ENCODE results near the gene SNED1.

Gene SNED1

GRCh38 chr2:240997856-240998705 lies at the start of gene SNED1:
SNED1 (plus strand) TSS chr2:240998618; CDS start chr2:240998838, 220 bp downstream.
- in situ Hi-C loops (cut with MboI; ENCODE audit: low sequenced_read_pairs): no loop called here

GRCh38 chr2:240948905-240949790 lies 49.3 kb upstream of the SNED1 start:
- in situ Hi-C loops (cut with MboI; ENCODE audit: low sequenced_read_pairs): no loop called here

- in situ Hi-C loops (cut with MboI; ENCODE audit: low sequenced_read_pairs): no loop called here
These were observed 48.4 kb upstream of the SNED1 start for GRCh38 chr2:240949791-240950705.

GRCh38 chr2:240951045-240951594 lies 47.3 kb upstream of the SNED1 start:
- in situ Hi-C loops (cut with MboI; ENCODE audit: low sequenced_read_pairs): no loop called here

GRCh38 chr2:240952496-240953246 lies 45.7 kb upstream of the SNED1 start:
- in situ Hi-C loops (cut with MboI; ENCODE audit: low sequenced_read_pairs): no loop called here

- in situ Hi-C loops (cut with MboI; ENCODE audit: low sequenced_read_pairs): no loop called here
These were observed 44.7 kb upstream of the SNED1 start for GRCh38 chr2:240953426-240954410.

GRCh38 chr2:240954436-240955305 lies 43.7 kb upstream of the SNED1 start:
- in situ Hi-C loops (cut with MboI; ENCODE audit: low sequenced_read_pairs): no loop called here

- in situ Hi-C loops (cut with MboI; ENCODE audit: low sequenced_read_pairs): no loop called here
These were observed 42.9 kb upstream of the SNED1 start for GRCh38 chr2:240955306-240956170.

- in situ Hi-C loops (cut with MboI; ENCODE audit: low sequenced_read_pairs): no loop called here
These were observed 42.1 kb upstream of the SNED1 start for GRCh38 chr2:240956171-240956934.

GRCh38 chr2:240956935-240957655 lies 41.3 kb upstream of the SNED1 start:
- in situ Hi-C loops (cut with MboI; ENCODE audit: low sequenced_read_pairs): no loop called here

- in situ Hi-C loops (cut with MboI; ENCODE audit: low sequenced_read_pairs): no loop called here
These were observed 40.6 kb upstream of the SNED1 start for GRCh38 chr2:240957656-240958365.

GRCh38 chr2:240958366-240959213 lies 39.8 kb upstream of the SNED1 start:
- in situ Hi-C loops (cut with MboI; ENCODE audit: low sequenced_read_pairs): no loop called here

- in situ Hi-C loops (cut with MboI; ENCODE audit: low sequenced_read_pairs): no loop called here
These were observed 39.0 kb upstream of the SNED1 start for GRCh38 chr2:240959214-240959940.
